Stimulated activated CD8-positive, alpha-beta memory T cell treated with anti-CD3 and anti-CD28 coated beads, Interleukin-7, amount 100 ng/mL, for 48 hours (primary cell): Measurements from ENCODE around the gene ERBB4.
"Not testable (repeated sequence)": the region's sequence is repeated elsewhere in the genome, so short reads cannot be mapped to it uniquely, and the experiment has no call there.

Experiments used
- DNase-seq, 2 donors: peaks; one replicate each; pipeline ENCODE4 v3.0.0-alpha.2; 2020; ENCODE audit warnings: low read depth in 1 of 2; ENCODE audit errors: extremely low read depth in 1 of 2

Gene ERBB4

GRCh38 chr2:212299943-212300342, 238.7 kb downstream of the ERBB4 start:
- no peak for DNase-seq

GRCh38 chr2:212299333-212299732, 239.3 kb downstream of the ERBB4 start:
- no peak for DNase-seq

GRCh38 chr2:212295571-212295970, 243.0 kb downstream of the ERBB4 start:
- DNase-seq = no peak

DNA sequence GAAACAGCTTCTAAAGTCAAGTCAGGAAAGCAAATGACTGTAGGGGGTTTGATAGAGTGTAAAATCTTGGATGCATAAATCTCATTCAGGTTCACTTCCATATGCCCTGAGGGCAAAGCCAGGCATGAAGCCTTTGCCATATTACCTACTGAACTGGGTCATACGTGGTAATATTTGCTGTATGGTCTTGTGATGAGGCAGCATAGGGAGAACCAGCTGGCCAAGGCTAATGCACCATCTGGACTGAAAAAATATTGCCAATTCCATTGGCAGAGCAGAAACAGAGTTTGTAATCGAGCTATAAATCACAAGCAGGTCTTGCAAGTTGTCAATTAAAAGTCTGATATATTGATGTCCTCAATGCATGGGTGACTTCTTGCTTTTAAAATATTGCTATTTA, 243.8 kb downstream of the ERBB4 start:
- DNase-seq = no peak

- no peak for DNase-seq
These were observed 249.3 kb downstream of the ERBB4 start for GRCh38 chr2:212289301-212289700.

GRCh38 chr2:212288308-212288707, 250.3 kb downstream of the ERBB4 start:
- no peak for DNase-seq

- DNase-seq = no peak
These were observed 254.4 kb downstream of the ERBB4 start for GRCh38 chr2:212284166-212284565.

DNA sequence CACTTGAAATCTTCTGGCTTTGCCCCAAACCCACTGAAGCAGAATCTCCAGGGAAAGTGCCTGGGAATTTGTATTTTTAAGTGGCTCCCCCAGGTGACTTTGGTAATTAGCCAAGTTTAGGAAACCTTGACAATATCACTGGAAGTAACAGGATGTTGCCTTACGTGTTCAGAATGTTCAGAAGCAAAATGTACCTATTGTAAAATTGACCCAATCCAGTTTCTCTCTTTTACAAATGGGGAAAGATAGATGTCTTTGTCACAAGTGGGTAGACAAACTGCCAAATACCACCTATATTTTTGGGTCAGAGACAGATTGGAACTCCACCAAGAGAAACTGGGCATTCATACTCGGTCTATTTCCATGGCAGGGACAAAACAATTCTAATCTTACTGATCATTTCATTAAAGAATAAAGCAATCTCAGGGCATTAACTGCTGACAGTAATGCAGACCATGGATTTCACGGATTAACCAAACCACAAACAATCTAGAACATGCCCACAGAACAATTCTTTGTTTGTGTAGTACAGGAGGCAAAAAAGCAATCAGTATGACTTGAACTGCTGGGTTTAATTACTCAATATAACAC, 255.8 kb downstream of the ERBB4 start:
- DNase-seq = no peak

DNA sequence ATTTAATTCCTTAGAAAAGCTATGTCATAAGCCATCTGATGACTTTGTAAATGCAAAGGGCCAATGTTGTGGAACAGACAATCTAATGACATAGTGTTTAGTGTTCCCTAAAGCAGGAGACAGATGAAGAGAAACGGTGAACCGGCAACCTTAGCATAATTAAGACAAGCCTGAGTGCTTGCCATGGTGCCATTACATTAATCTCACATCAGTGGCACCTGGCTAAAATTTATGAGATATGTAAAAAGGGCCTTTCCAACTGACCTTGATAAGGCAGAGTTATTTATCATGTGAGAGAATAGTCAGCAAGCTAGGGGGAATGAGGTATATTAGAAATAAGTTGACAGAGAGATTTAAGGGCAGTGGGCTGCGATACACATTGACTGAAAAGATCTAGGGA, 261.8 kb downstream of the ERBB4 start:
- DNase-seq = no peak

GRCh38 chr2:212274215-212274614, 264.4 kb downstream of the ERBB4 start:
- DNase-seq = no peak

- no peak for DNase-seq
These were observed 267.0 kb downstream of the ERBB4 start for GRCh38 chr2:212271583-212271982.

DNA sequence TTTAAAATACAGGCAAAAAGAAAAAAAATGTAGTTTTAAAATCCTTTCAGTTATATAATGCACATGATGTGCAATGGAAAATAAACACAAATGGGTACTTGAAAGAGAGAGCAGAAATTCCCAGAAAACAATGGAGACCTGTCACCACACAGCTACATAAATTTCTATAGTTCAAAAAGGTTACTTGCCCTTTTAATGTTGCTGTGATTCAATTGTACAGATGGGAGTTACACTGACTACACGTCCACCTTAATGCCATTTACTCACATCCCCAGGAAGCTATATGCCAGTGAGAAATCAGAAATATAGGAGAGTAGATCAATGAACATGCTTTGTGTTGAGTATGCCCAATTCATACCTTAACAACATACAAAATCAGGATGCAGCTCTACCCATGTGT, 269.6 kb downstream of the ERBB4 start:
- DNase-seq = no peak

DNA sequence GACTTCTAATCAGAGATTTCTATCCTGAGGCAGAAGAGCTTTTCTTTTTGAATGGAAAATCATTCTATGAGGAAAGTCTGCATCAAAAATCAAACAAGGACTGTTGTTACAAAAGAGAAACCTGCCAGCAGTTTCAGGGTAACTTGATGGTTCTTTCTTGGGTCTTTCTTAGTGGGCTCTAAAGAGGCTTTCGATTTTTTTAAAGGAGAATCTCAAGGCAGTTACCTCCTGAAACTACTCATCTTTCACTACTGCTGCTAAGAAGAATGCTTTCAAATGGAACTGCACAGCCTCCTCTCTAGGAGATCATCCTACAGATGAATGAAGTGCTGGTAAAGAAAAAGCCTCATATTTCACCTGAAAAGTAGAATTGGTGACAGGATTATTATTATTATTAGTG, 272.3 kb downstream of the ERBB4 start:
- DNase-seq = no peak

- no peak for DNase-seq
These were observed 272.8 kb downstream of the ERBB4 start for GRCh38 chr2:212265777-212266176.

GRCh38 chr2:212264187-212264586, 274.4 kb downstream of the ERBB4 start:
- no peak for DNase-seq

DNA sequence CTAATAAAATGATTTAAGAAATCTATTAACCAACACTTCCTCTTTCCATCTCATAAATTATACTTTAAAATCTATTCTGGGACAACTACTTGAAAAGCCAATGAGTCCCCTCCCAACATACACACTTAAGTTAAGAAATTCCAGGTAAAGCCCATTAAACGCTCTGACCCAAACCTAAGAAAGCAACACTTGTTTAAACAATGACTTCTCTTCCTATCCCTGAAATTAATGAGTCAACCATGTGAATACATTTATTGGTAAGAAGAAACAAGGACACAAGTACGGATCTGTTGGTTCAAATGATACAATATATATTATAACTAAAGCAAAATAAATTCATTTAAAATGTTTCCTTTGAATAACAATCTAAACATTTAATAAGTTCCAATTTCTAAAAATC, 279.4 kb downstream of the ERBB4 start:
- no peak for DNase-seq

GRCh38 chr2:212254339-212254738, 284.3 kb downstream of the ERBB4 start:
- no peak for DNase-seq

DNA sequence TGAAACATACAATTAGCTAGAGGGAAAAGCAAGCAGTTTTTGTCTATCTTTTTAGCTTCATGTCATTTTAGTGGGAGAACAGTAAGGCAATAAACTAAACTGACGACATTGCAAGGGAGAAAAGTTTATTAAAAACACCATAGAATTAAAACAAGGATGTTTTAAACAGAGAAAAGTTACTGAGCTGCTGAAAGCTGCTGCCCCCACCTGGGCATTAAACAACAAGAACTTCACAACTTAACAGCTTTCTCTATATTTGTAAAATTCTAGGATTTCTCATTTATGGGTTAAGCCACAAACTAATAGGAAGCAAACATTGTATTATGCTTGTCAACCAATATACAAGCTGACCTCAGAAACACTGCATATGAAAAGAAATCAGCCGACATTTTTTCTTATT, 289.2 kb downstream of the ERBB4 start:
- DNase-seq = no peak

DNA sequence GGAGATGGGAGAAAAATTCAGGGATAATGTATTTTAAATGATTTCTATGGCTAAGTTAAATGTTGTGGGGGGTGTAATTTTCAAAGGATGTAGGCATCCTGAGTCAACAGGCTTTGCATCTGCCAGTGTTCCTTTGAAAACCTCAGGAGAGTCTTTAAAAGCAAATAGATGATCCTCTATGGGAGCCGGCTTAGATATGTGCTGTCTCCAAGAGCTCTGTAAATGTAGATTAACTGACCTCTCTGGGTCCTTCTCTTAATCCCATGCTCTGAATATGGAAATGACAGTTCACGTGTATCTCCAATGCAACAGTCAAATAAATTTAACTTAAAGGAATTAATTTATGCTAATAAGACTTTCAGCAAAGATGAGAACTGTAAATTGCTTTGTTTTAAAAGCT, 292.7 kb downstream of the ERBB4 start:
- DNase-seq = no peak

GRCh38 chr2:212242724-212243123, 295.9 kb downstream of the ERBB4 start:
- no peak for DNase-seq

- DNase-seq = not testable (repeated sequence)
These were observed 300.4 kb downstream of the ERBB4 start for GRCh38 chr2:212238152-212238551.

DNA sequence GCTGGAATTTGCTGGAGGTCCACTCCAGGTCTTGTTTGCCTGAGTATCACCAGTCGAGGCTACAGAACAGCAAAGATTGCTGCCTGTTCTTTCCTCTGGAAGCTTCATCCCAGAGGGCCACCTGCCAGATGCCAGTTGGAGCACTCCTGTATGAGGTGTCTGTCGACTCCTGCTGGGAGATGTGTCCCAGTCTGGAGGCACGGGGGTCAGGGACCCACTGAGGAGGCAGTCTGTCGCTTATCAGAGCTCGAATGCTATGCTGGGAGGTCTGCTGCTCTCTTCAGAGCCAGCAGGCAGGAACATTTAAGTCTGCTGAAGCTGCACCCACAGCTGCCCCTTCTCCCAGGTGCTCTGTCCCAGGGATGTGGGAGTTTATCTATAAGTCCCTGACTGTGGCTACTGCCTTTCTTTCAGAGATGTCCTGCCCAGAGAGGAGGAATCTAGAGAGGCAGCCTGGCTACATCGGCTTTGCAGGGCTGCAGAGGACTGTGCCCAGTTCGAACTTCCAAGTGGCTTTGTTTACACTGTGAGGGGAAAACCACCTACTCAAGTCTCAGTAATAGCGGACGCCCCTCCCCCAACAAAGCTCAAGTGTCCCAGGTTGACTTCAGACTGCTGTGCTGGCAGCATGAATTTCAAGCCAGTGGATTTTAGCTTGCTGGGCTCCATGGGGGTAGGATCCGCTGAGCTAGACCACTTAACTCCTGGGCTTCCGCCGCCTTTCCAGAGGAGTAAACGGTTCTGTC, 301.1 kb downstream of the ERBB4 start:
- DNase-seq = no peak

DNA sequence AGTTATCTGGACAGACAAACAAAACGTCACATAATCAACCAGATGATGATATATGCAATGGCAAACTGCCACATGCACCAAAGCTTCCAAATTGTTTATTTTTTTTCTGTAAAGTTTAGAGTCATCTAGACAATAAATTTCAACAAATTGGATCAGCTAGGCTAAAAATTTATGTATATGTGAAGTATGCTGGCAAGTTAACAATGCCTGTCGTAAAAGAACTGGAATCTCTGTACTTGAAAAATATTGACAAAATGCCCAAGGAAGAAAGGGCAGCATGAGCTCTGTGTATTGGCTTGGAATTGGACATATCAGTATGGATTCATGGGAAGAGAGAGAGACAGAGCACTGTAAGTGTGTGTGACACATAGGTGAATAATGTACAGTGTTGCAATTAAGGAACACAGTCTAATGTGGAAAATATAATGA, 309.8 kb downstream of the ERBB4 start:
- DNase-seq = no peak
